H1 (cell line): ENCODE data around the gene LRCH1. TPM values are rescaled to one million over a fixed set of nuclear protein-coding genes. Genes with fewer than 3 reads are reported as not detected.

Experiments
- ASH2L ChIP-seq: fragments of 200-600, 300-600 bp; sonication (generic); IDR thresholded peaks from one replicate; pipeline ENCODE4 v1.7.1; 2017; ENCODE audit warnings: low read length
- CHD2 ChIP-seq: IDR thresholded peaks from 2 replicates; pipeline ENCODE4 v1.6.1; 2012; ENCODE audit warnings: low read length, improper control_type of control experiment
- KDM5A ChIP-seq: fragments of 200-600 bp; IDR thresholded peaks from 2 replicates; pipeline ENCODE4 v1.7.1; 2012; ENCODE audit warnings: mild to moderate bottlenecking, low read length, inconsistent platforms, mixed read lengths
- RNF2 ChIP-seq: fragments of 200-900, 300-1000 bp; sonication (generic); IDR thresholded peaks from 2 replicates; pipeline ENCODE4 v1.7.1; 2016; ENCODE audit warnings: borderline replicate concordance, low read depth, mild to moderate bottlenecking, antibody characterized with exemption, low read length; ENCODE audit not compliant: poor library complexity, severe bottlenecking; ENCODE audit errors: missing control alignments
- TCF12 ChIP-seq: IDR thresholded peaks from 2 replicates; pipeline ENCODE4 v1.6.1; 2011; ENCODE audit warnings: low read depth, mild to moderate bottlenecking, low read length
- polyA plus RNA-seq, 7 experiments: library from polyadenylated mRNA; depleted of rRNA in 3 of 7; stranded (reverse) in 5 of 7; unstranded in 2 of 7; fragments of >200 nt in 5 of 7; fragments of 200-250 nt in 2 of 7; gene quantifications; 1 replicate in 5 of 7; 2 replicates in 1 of 7; 4 replicates in 1 of 7; pipeline versions ENCODE4 v1.2.1 to v1.2.3, GENCODE V29; 2011 to 2013; ENCODE audit warnings: missing spikeins in 2 of 7, mixed read lengths in 2 of 7
- total RNA-seq: library from RNA; stranded (reverse); fragmentation: NEBNext Ultra II Directional; extraction: Animal tissue kit (Norgen Biotek cat#: 25700); gene quantifications from 2 replicates; pipeline ENCODE4 v1.2.1, GENCODE V29; 2021

The LRCH1 gene
- total and polyA plus RNA-seq, 2 of the 8 experiments (the other 6 are each of a cell fraction or from before 2014, with no cell fraction given), result 3.0 to 10.1 TPM

- TF ChIP-seq TCF12 (no peak), RNF2 (no peak), CHD2 (no peak), KDM5A (no peak), ASH2L (no peak)
Observed at GRCh38 chr13:46717856-46718255, 164.9 kb downstream of the LRCH1 start (continued).
